ENCODE results near the gene BRWD1. TPM values are rescaled to one million over a fixed set of nuclear protein-coding genes. Genes with fewer than 3 reads are reported as not detected.

Gene BRWD1
- total and polyA plus RNA-seq, 10 donors, result 7.2 to 98.0 (median 55.7) TPM

GRCh38 chr21:39314143-39315027 lies 953 bp upstream of the BRWD1 start:
- intact Hi-C loops (cut with DNase I; ENCODE audit: low total_unique reads), result loop anchor here (10.0 kb wide), 1 partner anchor 70 kb away; a partner anchor contains a TSS
- peak overlapping the region; percentile 82 to 97 (median 90) for H3K4me3 ChIP-seq
- WGBS, 5 donors, result 2 to 5% (median 3%) methylated on average over 24 to 43 of the region's 43 CpGs

GRCh38 chr21:39313042-39313570 lies 326 bp downstream of the BRWD1 start:
- peak; percentile 92 for DNase-seq
- intact Hi-C loops (cut with DNase I; ENCODE audit: low total_unique reads), result loop anchor here (10.0 kb wide), 1 partner anchor 72 kb away; a partner anchor contains a TSS
- peaks cover 16 to 70% (median 33%) of the 10 kb centered on the region in 6 donors for H3K4me1 ChIP-seq
- WGBS, 5 donors, result 1 to 2% (median 1%) methylated on average over 31 to 71 of the region's 71 CpGs
- no peaks in the 10 kb centered on the region for H3K27me3 ChIP-seq (replicated peaks in 1 of 7)
- no peaks in the 10 kb centered on the region for H3K9me3 ChIP-seq
- H3K4me3 ChIP-seq, result peak overlapping the region; percentile 82 to 97 (median 90)
- peak overlapping the region; percentile 73 to 98 (median 96) for H3K27ac ChIP-seq
- TF ChIP-seq POLR2A (IDR thresholded peaks at IDR 0.05) (peak in 1 of 3 donors; percentile 56), POLR2AphosphoS5 (IDR thresholded peaks at IDR 0.05) (no peak), CTCF (IDR thresholded peaks at IDR 0.05 in 8 of 11, conservative IDR thresholded peaks at IDR 0.05 in 3 of 11) (no peak)
- H3K36me3 ChIP-seq, result peaks cover 0 to 33% (median 9%) of the 10 kb centered on the region in 6 donors

More at GRCh38 chr21:39314143-39315027, 953 bp upstream of the BRWD1 start:
- Histone ChIP-seq H3K9me3 (no peaks in the 10 kb centered on the region), H3K27ac (peak overlapping the region; percentile 73 to 98 (median 96)), H3K27me3 (replicated peaks in 1 of 7) (no peaks in the 10 kb centered on the region), H3K36me3 (peaks cover 0 to 24% (median 7%) of the 10 kb centered on the region in 6 donors), H3K4me1 (peaks cover 16 to 65% (median 33%) of the 10 kb centered on the region in 6 donors)
- no peak for TF ChIP-seq CTCF (IDR thresholded peaks at IDR 0.05 in 8 of 11, conservative IDR thresholded peaks at IDR 0.05 in 3 of 11)
- no peak for TF ChIP-seq POLR2A (IDR thresholded peaks at IDR 0.05)
- TF ChIP-seq POLR2AphosphoS5 (IDR thresholded peaks at IDR 0.05), result no peak
- no peak for DNase-seq

GRCh38 chr21:39312112-39313041 lies 1.1 kb downstream of the BRWD1 start:
- intact Hi-C loops (cut with DNase I; ENCODE audit: low total_unique reads), result loop anchor here (10.0 kb wide), 1 partner anchor 72 kb away; a partner anchor contains a TSS

More at GRCh38 chr21:39312112-39313041, 1.1 kb downstream of the BRWD1 start:
- Histone ChIP-seq H3K36me3 (peaks cover 0 to 40% (median 9%) of the 10 kb centered on the region in 6 donors), H3K4me1 (peaks cover 16 to 70% (median 36%) of the 10 kb centered on the region in 6 donors), H3K27ac (peak overlapping the region; percentile 73 to 98 (median 96)), H3K27me3 (replicated peaks in 1 of 7) (no peaks in the 10 kb centered on the region), H3K9me3 (no peaks in the 10 kb centered on the region), H3K4me3 (peak overlapping the region; percentile 83 to 97 (median 90))
- 1 to 3% (median 1%) methylated on average over 33 to 64 of the region's 65 CpGs for WGBS, 5 donors
- TF ChIP-seq POLR2AphosphoS5 (IDR thresholded peaks at IDR 0.05) (peak; percentile 47 to 81 (median 69)), CTCF (IDR thresholded peaks at IDR 0.05 in 8 of 11, conservative IDR thresholded peaks at IDR 0.05 in 3 of 11) (peak in 1 of 11 experiments; percentile 37), POLR2A (IDR thresholded peaks at IDR 0.05) (no peak)
- DNase-seq, result peak; percentile 97
